Activated CD4-positive, alpha-beta T cell treated with anti-CD3 and anti-CD28 coated beads for 48 hours (primary cell): Measurements from ENCODE around the gene GPRIN3.
"Not testable (repeated sequence)": the region's sequence is repeated elsewhere in the genome, so short reads cannot be mapped to it uniquely, and the experiment has no call there.

Experiments
- DNase-seq: peaks from one replicate; pipeline ENCODE4 v3.0.0-alpha.2; 2020

The GPRIN3 gene

GRCh38 chr4:89309154-89309553 is 1.6 kb upstream of the GPRIN3 start:
- DNase-seq, result not testable (repeated sequence)

GRCh38 chr4:89308161-89308500 is 531 bp upstream of the GPRIN3 start:
- DNase-seq, result no peak

GRCh38 chr4:89307178-89307445 is 488 bp downstream of the GPRIN3 start:
- no peak for DNase-seq

GRCh38 chr4:89306486-89307177 is 968 bp downstream of the GPRIN3 start:
- no peak for DNase-seq

- DNase-seq, result no peak
Measured at GRCh38 chr4:89305712-89306437, 1.7 kb downstream of the GPRIN3 start.

- no peak for DNase-seq
Measured at GRCh38 chr4:89305028-89305427, 2.6 kb downstream of the GPRIN3 start.

GRCh38 chr4:89303814-89304388 is 3.7 kb downstream of the GPRIN3 start:
- DNase-seq, result no peak

- peak; percentile 64 for DNase-seq
Measured at GRCh38 chr4:89303177-89303576, 4.4 kb downstream of the GPRIN3 start.

- no peak for DNase-seq
Measured at GRCh38 chr4:89301902-89302301, 5.7 kb downstream of the GPRIN3 start.

- no peak for DNase-seq
Measured at GRCh38 chr4:89301003-89301402, 6.6 kb downstream of the GPRIN3 start.

- no peak for DNase-seq
Measured at GRCh38 chr4:89300499-89300898, 7.1 kb downstream of the GPRIN3 start.

- DNase-seq, result no peak
Measured at GRCh38 chr4:89300060-89300459, 7.5 kb downstream of the GPRIN3 start.

GRCh38 chr4:89299153-89299791 is 8.3 kb downstream of the GPRIN3 start:
- DNase-seq, result no peak

GRCh38 chr4:89298788-89299152 is 8.8 kb downstream of the GPRIN3 start:
- DNase-seq, result no peak

- DNase-seq, result peak; percentile 33
Measured at GRCh38 chr4:89298155-89298554, 9.4 kb downstream of the GPRIN3 start.

GRCh38 chr4:89296896-89297295 is 10.7 kb downstream of the GPRIN3 start:
- no peak for DNase-seq

GRCh38 chr4:89296399-89296798 is 11.2 kb downstream of the GPRIN3 start:
- DNase-seq, result no peak

- DNase-seq, result peak; percentile 55
Measured at GRCh38 chr4:89295415-89295927, 12.1 kb downstream of the GPRIN3 start.

- no peak for DNase-seq
Measured at GRCh38 chr4:89294573-89295269, 12.9 kb downstream of the GPRIN3 start.

GRCh38 chr4:89293299-89293698 is 14.3 kb downstream of the GPRIN3 start:
- DNase-seq, result no peak

GRCh38 chr4:89290727-89291516 is 16.7 kb downstream of the GPRIN3 start:
- DNase-seq, result no peak

GRCh38 chr4:89289312-89289711 is 18.3 kb downstream of the GPRIN3 start:
- no peak for DNase-seq
